Measurements from ENCODE around the gene TGIF1. TPM values are rescaled to one million over a fixed set of nuclear protein-coding genes. Genes with fewer than 3 reads are reported as not detected.

TGIF1 gene
- polyA plus RNA-seq, 1 donor from 2014 or later, result 3.6 TPM

GRCh38 chr18:3472681-3473544 is 22.9 kb downstream of the TGIF1 start:
- H3K79me2 ChIP-seq (replicated peaks; ENCODE audit: insufficient read depth, low read length), result no peaks in the 10 kb centered on the region
- H3K4me2 ChIP-seq (ENCODE audit: low read length), result no peak overlapping the region
- no peak overlapping the region for H3K4me3 ChIP-seq (ENCODE audit: low read length)
- no peaks in the 10 kb centered on the region for H3K36me3 ChIP-seq (ENCODE audit: insufficient read depth, low read length)
- H4K20me1 ChIP-seq (ENCODE audit: insufficient read depth), result no peaks in the 10 kb centered on the region
- no peak overlapping the region for H2AFZ ChIP-seq (ENCODE audit: low read depth, low read length)
- H3K9ac ChIP-seq (ENCODE audit: low read length), result no peak overlapping the region
- TF ChIP-seq SMC3 (conservative IDR thresholded peaks at IDR 0.05; ENCODE audit: poor library complexity), result no peak
- TF ChIP-seq MXI1 (conservative IDR thresholded peaks at IDR 0.05; ENCODE audit: poor library complexity, severe bottlenecking), result no peak
- no peak for TF ChIP-seq CTCF (IDR thresholded peaks at IDR 0.05; ENCODE audit: poor library complexity, severe bottlenecking)
- no peak for TF ChIP-seq EP300 (conservative IDR thresholded peaks at IDR 0.05; ENCODE audit: poor library complexity, severe bottlenecking)
- TF ChIP-seq TAF1 (IDR thresholded peaks at IDR 0.05; ENCODE audit: low read depth), result no peak
- TF ChIP-seq REST (IDR thresholded peaks at IDR 0.05; ENCODE audit: borderline replicate concordance), result no peak
- no peak for TF ChIP-seq RAD21 (conservative IDR thresholded peaks at IDR 0.05)
- no peaks in the 10 kb centered on the region for H3F3A ChIP-seq (ENCODE audit: insufficient read depth, low read length, poor library complexity, severe bottlenecking)
- no peaks in the 10 kb centered on the region for H3K9me2 ChIP-seq (ENCODE audit: insufficient read depth, low read length)
- no peaks in the 10 kb centered on the region for H3K9me3 ChIP-seq (ENCODE audit: low read length)
- no peaks in the 10 kb centered on the region for H3K27me3 ChIP-seq (ENCODE audit: insufficient read depth, low read depth, low read length)
- H3K27ac ChIP-seq (ENCODE audit: low read length), result no peak overlapping the region

GRCh38 chr18:3478262-3478978 is 28.4 kb downstream of the TGIF1 start:
- no peak for TF ChIP-seq TAF1 (IDR thresholded peaks at IDR 0.05; ENCODE audit: low read depth)
- no peak for TF ChIP-seq MXI1 (conservative IDR thresholded peaks at IDR 0.05; ENCODE audit: poor library complexity, severe bottlenecking)
- no peak for TF ChIP-seq EZH2 (IDR thresholded peaks at IDR 0.05; ENCODE audit: borderline replicate concordance, insufficient read depth, low read length, poor library complexity, severe bottlenecking)
- no peak for TF ChIP-seq SMC3 (conservative IDR thresholded peaks at IDR 0.05; ENCODE audit: poor library complexity)
- TF ChIP-seq EP300 (conservative IDR thresholded peaks at IDR 0.05; ENCODE audit: poor library complexity, severe bottlenecking), result no peak
- no peak for TF ChIP-seq CTCF (IDR thresholded peaks at IDR 0.05; ENCODE audit: poor library complexity, severe bottlenecking)
- TF ChIP-seq RAD21 (conservative IDR thresholded peaks at IDR 0.05), result no peak
- H3K9ac ChIP-seq (ENCODE audit: low read length), result no peak overlapping the region
- H3K4me3 ChIP-seq (ENCODE audit: low read length), result no peak overlapping the region
- H3K36me3 ChIP-seq (ENCODE audit: insufficient read depth, low read length), result no peaks in the 10 kb centered on the region
- H3K27me3 ChIP-seq (ENCODE audit: insufficient read depth, low read depth, low read length), result no peaks in the 10 kb centered on the region
- H3K27ac ChIP-seq (ENCODE audit: low read length), result no peak overlapping the region
- H3K79me2 ChIP-seq (replicated peaks; ENCODE audit: insufficient read depth, low read length), result no peaks in the 10 kb centered on the region
- no peaks in the 10 kb centered on the region for H3F3A ChIP-seq (ENCODE audit: insufficient read depth, low read length, poor library complexity, severe bottlenecking)
- H3K9me2 ChIP-seq (ENCODE audit: insufficient read depth, low read length), result no peaks in the 10 kb centered on the region
- no peak overlapping the region for H2AFZ ChIP-seq (ENCODE audit: low read depth, low read length)
- H3K4me2 ChIP-seq (ENCODE audit: low read length), result no peak overlapping the region
- no peaks in the 10 kb centered on the region for H3K9me3 ChIP-seq (ENCODE audit: low read length)
- no peaks in the 10 kb centered on the region for H4K20me1 ChIP-seq (ENCODE audit: insufficient read depth)

Measured in neural cell (in vitro differentiated cells).